Activated CD8-positive, alpha-beta T cell treated with anti-CD3 and anti-CD28 coated beads, Interleukin-2, amount 10 ng/mL, durations not matched to agents 7 days and 5 days (primary cell): ENCODE data around the gene PAX7. TPM values are rescaled to one million over a fixed set of nuclear protein-coding genes. Genes with fewer than 3 reads are reported as not detected.

ENCODE experiments used
- ATAC-seq: fragments of 150-1000 bp; cut with Tn5 transposase; one replicate; pipeline ENCODE4 v1.10.0; 2021; ENCODE audit warnings: moderate library complexity
- CTCF ChIA-PET: fragments of 350-600 bp; sonication (Branson Sonifier 250); formaldehyde crosslinking; loops from one replicate; lab custom pipeline; 2021; ENCODE audit warnings: antibody characterized with exemption; lab: Charles Lee
- POLR2A ChIA-PET: fragments of 350-600 bp; sonication (Branson Sonifier 250); formaldehyde crosslinking; loops from one replicate; lab custom pipeline; 2021; ENCODE audit warnings: antibody characterized with exemption; lab: Charles Lee
- DNase-seq: peaks from one replicate; pipeline ENCODE4 v3.0.0-alpha.2; 2020
- H3K27ac Mint-ChIP-seq: one replicate; pipeline ENCODE4 v1.8.0; 2021; ENCODE audit warnings: mild to moderate bottlenecking, mixed read lengths
- H3K27me3 Mint-ChIP-seq: one replicate; pipeline ENCODE4 v1.8.0; 2021; ENCODE audit warnings: low read depth, mixed read lengths
- H3K36me3 Mint-ChIP-seq: one replicate; pipeline ENCODE4 v1.8.0; 2021; ENCODE audit warnings: low read depth, mixed read lengths
- H3K4me1 Mint-ChIP-seq: one replicate; pipeline ENCODE4 v1.8.0; 2021; ENCODE audit warnings: low read depth, mixed read lengths
- H3K4me3 Mint-ChIP-seq: one replicate; pipeline ENCODE4 v1.8.0; 2021; ENCODE audit warnings: mild to moderate bottlenecking, mixed read lengths
- H3K9me3 Mint-ChIP-seq: one replicate; pipeline ENCODE4 v1.8.0; 2022; ENCODE audit warnings: mixed read lengths; ENCODE audit not compliant: insufficient read depth
- total RNA-seq, 2 experiments: library from RNA; stranded (reverse); gene quantifications; one replicate each; pipeline ENCODE4 v1.2.3, GENCODE V29; 2021

The PAX7 gene
- total RNA-seq, 2 experiments from 2014 or later: not detected

DNA sequence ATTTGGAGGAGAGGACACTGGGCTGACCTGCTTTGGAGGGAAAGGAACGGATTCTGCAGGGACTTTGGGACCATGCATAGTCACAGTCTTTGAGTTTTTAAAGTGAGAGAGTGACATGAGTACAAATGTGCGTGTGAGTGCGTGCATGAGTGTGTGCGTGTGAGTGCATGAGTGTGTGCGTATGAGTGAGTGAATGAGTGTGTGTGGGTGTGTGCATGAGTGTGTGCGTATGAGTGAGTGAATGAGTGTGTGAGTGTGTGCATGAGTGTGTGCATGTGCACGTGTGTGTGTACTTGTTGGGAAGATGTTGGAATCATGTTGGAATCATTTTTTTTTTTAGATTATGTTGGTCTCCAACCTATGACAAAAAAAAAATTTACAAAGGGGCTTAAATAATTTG is 70.5 kb downstream of the PAX7 start:
- no peak for DNase-seq
- ChIA-PET POLR2A (interaction anchor here (0.6 kb wide), 1 partner anchor 10 kb away, joined by 4 read pairs; no protein-coding TSS in a partner anchor), CTCF (no interaction called here)
- Mint-ChIP-seq H3K4me3 (no peak overlapping the region), H3K4me1 (peaks cover 8% of the 10 kb centered on the region), H3K27ac (no peak overlapping the region), H3K36me3 (no peaks in the 10 kb centered on the region), H3K27me3 (peaks cover 23% of the 10 kb centered on the region), H3K9me3 (no peaks in the 10 kb centered on the region)
- no peak for ATAC-seq

- CTCF ChIA-PET: no interaction called here
- H3K27ac Mint-ChIP-seq: no peak overlapping the region
- peaks cover 15% of the 10 kb centered on the region for H3K27me3 Mint-ChIP-seq
- POLR2A ChIA-PET: no interaction called here
- H3K4me3 Mint-ChIP-seq: no peak overlapping the region
- no peaks in the 10 kb centered on the region for H3K9me3 Mint-ChIP-seq
- H3K36me3 Mint-ChIP-seq: no peaks in the 10 kb centered on the region
- DNase-seq (no peak), ATAC-seq (no peak)
- peaks cover 8% of the 10 kb centered on the region for H3K4me1 Mint-ChIP-seq
These were observed 72.5 kb downstream of the PAX7 start for GRCh38 chr1:18703041-18703621.

- ATAC-seq: no peak
- Mint-ChIP-seq H3K4me3 (no peak overlapping the region), H3K27me3 (peaks cover 18% of the 10 kb centered on the region), H3K9me3 (no peaks in the 10 kb centered on the region), H3K4me1 (peaks cover 8% of the 10 kb centered on the region), H3K36me3 (no peaks in the 10 kb centered on the region), H3K27ac (no peak overlapping the region)
- CTCF ChIA-PET: no interaction called here
- peak; percentile 22 for DNase-seq
- POLR2A ChIA-PET: no interaction called here
These were observed 75.2 kb downstream of the PAX7 start for GRCh38 chr1:18705811-18706210.

GRCh38 chr1:18707696-18708257 is 77.1 kb downstream of the PAX7 start:
- ChIA-PET CTCF (no interaction called here), POLR2A (interaction anchor here (0.7 kb wide), 1 partner anchor 16 kb away, joined by 3 read pairs; no protein-coding TSS in a partner anchor)
- H3K36me3 Mint-ChIP-seq: no peaks in the 10 kb centered on the region
- H3K9me3 Mint-ChIP-seq: no peaks in the 10 kb centered on the region
- ATAC-seq (no peak), DNase-seq (no peak)
- H3K4me1 Mint-ChIP-seq: peaks cover 8% of the 10 kb centered on the region
- H3K4me3 Mint-ChIP-seq: no peak overlapping the region
- H3K27ac Mint-ChIP-seq: no peak overlapping the region
- peaks cover 21% of the 10 kb centered on the region for H3K27me3 Mint-ChIP-seq

DNA sequence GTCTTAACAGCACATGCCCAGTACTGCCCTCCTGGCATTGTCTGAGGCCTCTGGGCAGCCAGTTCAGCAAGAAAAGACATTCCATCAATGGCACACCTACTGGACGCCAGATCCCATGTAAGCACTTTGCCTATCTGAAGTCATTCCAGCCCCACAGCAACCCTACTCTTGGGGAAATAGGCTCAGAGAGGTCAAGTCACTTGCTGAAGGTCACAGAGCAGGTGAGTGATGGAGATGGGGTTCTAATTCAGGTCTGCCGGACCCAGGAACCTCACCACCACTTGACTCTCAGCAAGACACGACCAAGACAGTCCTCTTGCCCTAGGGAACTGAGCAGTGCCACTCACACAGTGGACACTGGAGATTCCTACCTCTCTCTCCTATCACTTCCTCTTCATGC is 79.4 kb downstream of the PAX7 start:
- Mint-ChIP-seq H3K27ac (no peak overlapping the region), H3K9me3 (no peaks in the 10 kb centered on the region), H3K36me3 (no peaks in the 10 kb centered on the region), H3K27me3 (peaks cover 21% of the 10 kb centered on the region), H3K4me1 (peaks cover 8% of the 10 kb centered on the region), H3K4me3 (no peak overlapping the region)
- ChIA-PET CTCF (no interaction called here), POLR2A (no interaction called here)
- ATAC-seq (no peak), DNase-seq (no peak)

- H3K27me3 Mint-ChIP-seq: peaks cover 29% of the 10 kb centered on the region
- no peak for DNase-seq
- H3K36me3 Mint-ChIP-seq: no peaks in the 10 kb centered on the region
- CTCF ChIA-PET: no interaction called here
- no peak for ATAC-seq
- no peak overlapping the region for H3K27ac Mint-ChIP-seq
- H3K4me3 Mint-ChIP-seq: no peak overlapping the region
- peaks cover 2% of the 10 kb centered on the region for H3K4me1 Mint-ChIP-seq
- no peaks in the 10 kb centered on the region for H3K9me3 Mint-ChIP-seq
- POLR2A ChIA-PET: no interaction called here
These were observed 80.4 kb downstream of the PAX7 start for GRCh38 chr1:18711003-18711402.

DNA sequence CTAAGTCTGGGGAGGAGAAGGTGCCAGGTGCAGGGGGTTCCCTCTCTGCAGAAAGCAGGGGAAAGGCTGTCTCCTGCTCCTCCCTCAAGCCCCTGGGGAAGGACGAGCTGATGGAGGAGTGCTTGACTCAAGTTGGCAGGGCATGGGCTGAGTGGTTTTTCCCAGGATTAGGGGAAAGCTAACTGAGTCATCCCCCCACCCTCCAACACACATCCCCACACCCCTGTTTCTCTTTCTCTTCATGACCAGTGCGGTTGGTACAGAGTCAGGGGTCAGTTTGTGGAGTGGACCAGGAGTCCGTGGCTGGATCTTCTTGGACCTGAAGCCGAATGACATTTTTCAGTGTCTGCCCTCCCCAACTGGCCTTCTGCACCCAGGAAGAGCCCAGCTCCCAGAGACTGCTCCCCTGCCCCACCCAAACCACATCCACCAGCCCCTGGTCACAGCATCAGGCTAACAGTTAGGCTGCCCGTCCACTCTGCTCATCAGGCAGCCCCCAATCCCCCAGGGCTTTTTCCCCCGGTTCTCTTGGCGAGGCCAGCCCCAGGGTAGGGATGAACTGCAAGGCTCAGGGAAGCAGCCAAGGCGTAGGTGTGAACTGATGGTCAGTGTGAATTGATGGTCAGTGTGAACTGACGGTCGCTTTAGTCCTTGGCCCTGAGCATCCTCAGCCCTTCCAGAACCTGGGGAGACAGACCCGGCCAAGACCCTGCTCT is 81.0 kb downstream of the PAX7 start:
- no peaks in the 10 kb centered on the region for H3K4me1 Mint-ChIP-seq
- no peak for DNase-seq
- ChIA-PET POLR2A (interaction anchor here (0.5 kb wide), 1 partner anchor 10 kb away, joined by 4 read pairs; no protein-coding TSS in a partner anchor), CTCF (no interaction called here)
- no peaks in the 10 kb centered on the region for H3K36me3 Mint-ChIP-seq
- H3K27ac Mint-ChIP-seq: no peak overlapping the region
- ATAC-seq: no peak
- no peak overlapping the region for H3K4me3 Mint-ChIP-seq
- peaks cover 33% of the 10 kb centered on the region for H3K27me3 Mint-ChIP-seq
- no peaks in the 10 kb centered on the region for H3K9me3 Mint-ChIP-seq

DNA sequence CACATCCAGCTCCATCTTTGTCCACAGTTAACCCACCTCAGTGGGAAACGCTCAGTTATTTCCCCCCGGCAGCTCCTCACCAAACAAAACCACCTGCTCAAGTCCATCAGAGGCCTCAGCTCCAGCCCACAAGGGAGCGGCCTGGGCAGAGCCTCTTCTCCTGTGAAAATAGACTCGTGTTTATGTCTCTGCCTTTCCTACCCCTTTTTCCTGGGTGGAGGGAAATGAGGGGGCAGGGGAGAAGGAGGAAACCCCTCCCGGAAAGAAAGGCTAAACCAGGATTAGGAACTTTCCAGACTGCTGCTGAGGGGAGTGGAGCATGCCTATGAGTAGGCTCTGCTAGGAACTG is 81.6 kb downstream of the PAX7 start:
- no peak overlapping the region for H3K4me3 Mint-ChIP-seq
- DNase-seq (no peak), ATAC-seq (no peak)
- no peak overlapping the region for H3K27ac Mint-ChIP-seq
- no peaks in the 10 kb centered on the region for H3K9me3 Mint-ChIP-seq
- ChIA-PET POLR2A (no interaction called here), CTCF (no interaction called here)
- no peaks in the 10 kb centered on the region for H3K4me1 Mint-ChIP-seq
- no peaks in the 10 kb centered on the region for H3K36me3 Mint-ChIP-seq
- H3K27me3 Mint-ChIP-seq: peaks cover 34% of the 10 kb centered on the region

DNA sequence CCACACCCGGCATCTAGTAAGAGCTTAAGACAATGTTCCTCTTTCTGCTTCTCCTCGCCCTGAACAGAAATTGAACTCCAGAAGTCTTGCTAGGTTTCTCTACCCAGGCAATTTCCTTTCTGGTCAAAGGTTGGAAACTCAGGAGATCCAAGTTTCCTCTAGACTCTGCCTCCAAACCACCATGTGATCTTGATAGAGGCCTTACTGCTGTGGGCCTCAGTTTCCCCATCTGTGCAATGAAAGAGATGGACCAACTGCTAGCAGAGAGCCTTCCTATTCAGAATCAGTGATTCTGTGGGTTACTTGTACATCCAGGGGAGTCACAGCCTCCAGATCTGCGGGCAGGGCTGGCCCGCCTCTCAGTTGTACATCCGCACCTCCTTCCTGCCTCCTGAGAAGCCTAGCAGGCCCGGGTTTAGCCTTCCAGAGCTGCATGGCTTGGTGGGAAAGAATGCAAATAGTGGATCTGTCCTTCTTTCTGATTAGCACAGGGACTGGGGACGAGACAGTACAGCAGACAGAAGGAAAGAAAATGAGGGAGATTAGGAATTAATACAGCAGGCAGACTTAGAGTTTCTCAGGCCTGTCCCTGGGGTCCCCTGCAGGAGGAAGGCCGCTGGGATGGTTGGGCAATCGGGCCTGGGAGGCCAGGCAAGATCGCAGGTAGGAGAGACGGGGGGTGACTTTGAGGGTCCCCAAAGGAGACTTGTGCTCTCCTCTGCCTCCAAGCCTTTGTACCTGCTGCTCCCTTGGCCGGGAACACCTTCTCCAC is 83.9 kb downstream of the PAX7 start:
- H3K4me1 Mint-ChIP-seq: no peaks in the 10 kb centered on the region
- H3K27ac Mint-ChIP-seq: no peak overlapping the region
- peaks cover 40% of the 10 kb centered on the region for H3K27me3 Mint-ChIP-seq
- DNase-seq (no peak), ATAC-seq (no peak)
- ChIA-PET CTCF (no interaction called here), POLR2A (no interaction called here)
- H3K4me3 Mint-ChIP-seq: no peak overlapping the region
- H3K36me3 Mint-ChIP-seq: no peaks in the 10 kb centered on the region
- no peaks in the 10 kb centered on the region for H3K9me3 Mint-ChIP-seq

DNA sequence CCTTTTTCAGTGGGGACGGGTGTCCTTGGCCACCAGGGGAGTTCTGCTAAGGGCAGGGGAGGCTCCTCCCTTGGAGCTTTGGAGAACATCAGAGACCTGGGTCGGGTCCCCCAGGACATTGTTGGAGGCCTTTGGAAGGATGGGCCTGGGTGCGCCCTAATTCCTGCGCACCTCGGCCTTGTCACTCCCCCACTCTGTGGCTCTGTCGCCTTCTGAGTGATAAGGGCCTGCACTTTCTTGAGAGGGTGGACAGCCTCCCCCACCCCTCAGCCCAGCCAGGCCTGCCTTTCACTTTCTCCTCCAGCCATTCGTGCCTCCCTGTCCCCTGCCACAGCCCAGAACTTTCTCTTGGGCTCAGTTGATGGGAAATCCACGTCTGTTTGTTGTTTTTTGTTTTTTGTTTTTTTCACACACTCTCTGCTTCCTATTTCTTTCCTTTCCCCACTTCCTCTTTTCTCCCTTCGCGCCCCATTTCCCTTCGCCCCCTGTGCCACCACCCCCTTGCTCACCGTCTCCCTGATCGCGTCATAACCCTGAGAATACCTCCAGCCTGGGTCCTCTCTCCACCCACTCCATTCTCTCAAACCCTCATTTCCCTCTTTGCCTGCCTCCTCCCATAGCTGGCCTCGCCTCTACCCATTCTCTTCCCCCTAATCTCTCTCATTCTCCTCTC is 85.6 kb downstream of the PAX7 start:
- DNase-seq (no peak), ATAC-seq (no peak)
- peaks cover 41% of the 10 kb centered on the region for H3K27me3 Mint-ChIP-seq
- H3K4me3 Mint-ChIP-seq: no peak overlapping the region
- H3K4me1 Mint-ChIP-seq: no peaks in the 10 kb centered on the region
- ChIA-PET POLR2A (no interaction called here), CTCF (no interaction called here)
- no peaks in the 10 kb centered on the region for H3K36me3 Mint-ChIP-seq
- H3K9me3 Mint-ChIP-seq: no peaks in the 10 kb centered on the region
- no peak overlapping the region for H3K27ac Mint-ChIP-seq

GRCh38 chr1:18716785-18717678 is 86.4 kb downstream of the PAX7 start:
- no peaks in the 10 kb centered on the region for H3K36me3 Mint-ChIP-seq
- DNase-seq (no peak), ATAC-seq (no peak)
- no peak overlapping the region for H3K4me3 Mint-ChIP-seq
- H3K27me3 Mint-ChIP-seq: peaks cover 43% of the 10 kb centered on the region
- H3K9me3 Mint-ChIP-seq: no peaks in the 10 kb centered on the region
- no peak overlapping the region for H3K27ac Mint-ChIP-seq
- POLR2A ChIA-PET: no interaction called here
- CTCF ChIA-PET: no interaction called here
- H3K4me1 Mint-ChIP-seq: no peaks in the 10 kb centered on the region
